OCI-LY3 (cell line): ENCODE results near the gene RIPK3.

Source experiments
- CTCF ChIP-seq: fragments of 200-600, 300-600 bp; sonication (generic); IDR thresholded peaks from 2 replicates; pipeline ENCODE4 v1.5.1; 2014; ENCODE audit warnings: antibody characterized with exemption, low read length, low read depth
- EZH2phosphoT487 ChIP-seq: fragments of 200-600 bp; shearing (Covaris generic); IDR thresholded peaks from 2 replicates; pipeline ENCODE4 v1.6.1; 2018; ENCODE audit warnings: antibody characterized with exemption, mixed run types, low read depth

GRCh38 chr14:24368212-24368561 is 28.4 kb upstream of the RIPK3 start:
- TF ChIP-seq CTCF, result no peak
- TF ChIP-seq EZH2phosphoT487, result no peak
